Trophoblast cell (in vitro differentiated cells and primary cell): ENCODE measurements around the gene ST8SIA5.

Experiments used
- DNase-seq, 2 donors: peaks; one replicate each; pipeline ENCODE4 v3.0.0-alpha.2; 2016
- H2AFZ ChIP-seq: 2 replicates; pipeline ENCODE4 v1.6.1; 2013; ENCODE audit warnings: low read length, moderate library complexity, mild to moderate bottlenecking; ENCODE audit not compliant: insufficient read depth, poor library complexity
- H2AK5ac ChIP-seq: 2 replicates; pipeline ENCODE4 v1.6.1; 2013; ENCODE audit warnings: mild to moderate bottlenecking, low read length
- H2BK120ac ChIP-seq: 2 replicates; pipeline ENCODE4 v1.6.1; 2013; ENCODE audit warnings: low read length, mild to moderate bottlenecking, moderate library complexity; ENCODE audit not compliant: insufficient read depth, poor library complexity
- H2BK12ac ChIP-seq: 2 replicates; pipeline ENCODE4 v1.6.1; 2013; ENCODE audit warnings: mild to moderate bottlenecking, low read length, moderate library complexity
- H2BK5ac ChIP-seq: 2 replicates; pipeline ENCODE4 v1.6.1; 2013; ENCODE audit warnings: low read length, low read depth, moderate library complexity, mild to moderate bottlenecking; ENCODE audit not compliant: poor library complexity
- H3K14ac ChIP-seq: 2 replicates; pipeline ENCODE4 v1.6.1; 2013; ENCODE audit warnings: mild to moderate bottlenecking, low read length
- H3K18ac ChIP-seq: 2 replicates; pipeline ENCODE4 v1.6.1; 2013; ENCODE audit warnings: mild to moderate bottlenecking, low read length
- H3K23ac ChIP-seq: 2 replicates; pipeline ENCODE4 v1.6.1; 2013; ENCODE audit warnings: low read length
- H3K27ac ChIP-seq: 2 replicates; pipeline ENCODE4 v1.5.1; 2013; ENCODE audit warnings: low read depth, mild to moderate bottlenecking, inconsistent platforms, low read length, moderate library complexity
- H3K27me3 ChIP-seq: 2 replicates; pipeline ENCODE4 v1.6.1; 2013; ENCODE audit warnings: inconsistent platforms, mild to moderate bottlenecking, low read length, moderate library complexity; ENCODE audit not compliant: insufficient read depth
- H3K36me3 ChIP-seq, 2 experiments: 1 replicate in 1 of 2; 2 replicates in 1 of 2; pipeline ENCODE4 v1.6.1; 2013; ENCODE audit warnings: low read length in 2 of 2, mild to moderate bottlenecking in 2 of 2, moderate library complexity in 1 of 2; ENCODE audit not compliant: insufficient read depth in 2 of 2, control insufficient read depth in 1 of 2
- H3K4ac ChIP-seq: 2 replicates; pipeline ENCODE4 v1.6.1; 2013; ENCODE audit warnings: low read depth, mild to moderate bottlenecking, low read length, moderate library complexity
- H3K4me1 ChIP-seq, 2 experiments: 1 replicate in 1 of 2; 2 replicates in 1 of 2; pipeline ENCODE4 v1.6.1; 2013; ENCODE audit warnings: low read length in 2 of 2, mild to moderate bottlenecking in 2 of 2, moderate library complexity in 1 of 2; ENCODE audit not compliant: insufficient read depth in 2 of 2, control insufficient read depth in 1 of 2
- H3K4me2 ChIP-seq: 2 replicates; pipeline ENCODE4 v1.6.1; 2013; ENCODE audit warnings: inconsistent platforms, mild to moderate bottlenecking, low read length, moderate library complexity
- H3K4me3 ChIP-seq: 2 replicates; pipeline ENCODE4 v1.5.1; 2013; ENCODE audit warnings: mild to moderate bottlenecking, low read depth, low read length, inconsistent platforms
- H3K79me1 ChIP-seq: one replicate; pipeline ENCODE4 v1.6.1; 2013; ENCODE audit warnings: low read length
- H3K79me2 ChIP-seq: 2 replicates; pipeline ENCODE4 v1.6.1; 2013; ENCODE audit warnings: low read length, mild to moderate bottlenecking; ENCODE audit not compliant: control insufficient read depth, insufficient read depth, poor library complexity
- H3K9ac ChIP-seq: 2 replicates; pipeline ENCODE4 v1.6.1; 2013; ENCODE audit warnings: mild to moderate bottlenecking, low read length
- H3K9me3 ChIP-seq: 2 replicates; pipeline ENCODE4 v1.6.1; 2013; ENCODE audit warnings: low read depth, mild to moderate bottlenecking, control low read depth, inconsistent platforms, low read length; ENCODE audit not compliant: insufficient read depth
- H4K12ac ChIP-seq: 2 replicates; pipeline ENCODE4 v1.6.1; 2013; ENCODE audit warnings: low read depth, mild to moderate bottlenecking, low read length, moderate library complexity
- H4K8ac ChIP-seq: 2 replicates; pipeline ENCODE4 v1.6.1; 2013; ENCODE audit warnings: low read depth, mild to moderate bottlenecking, low read length, moderate library complexity
- H4K91ac ChIP-seq: one replicate; pipeline ENCODE4 v1.6.1; 2013; ENCODE audit warnings: low read depth, mild to moderate bottlenecking, low read length, moderate library complexity
- WGBS: extraction: QIAGEN DNeasy Blood & Tissue Kit; methylation state at CpG from one replicate; pipeline ENCODE4 v1.1.7; 2013; ENCODE audit warnings: missing lambda C conversion rate; ENCODE audit not compliant: insufficient read length, insufficient coverage; ENCODE audit errors: extremely low coverage; 5-methylcytosine and 5-hydroxymethylcytosine counted together

The ST8SIA5 gene

DNA sequence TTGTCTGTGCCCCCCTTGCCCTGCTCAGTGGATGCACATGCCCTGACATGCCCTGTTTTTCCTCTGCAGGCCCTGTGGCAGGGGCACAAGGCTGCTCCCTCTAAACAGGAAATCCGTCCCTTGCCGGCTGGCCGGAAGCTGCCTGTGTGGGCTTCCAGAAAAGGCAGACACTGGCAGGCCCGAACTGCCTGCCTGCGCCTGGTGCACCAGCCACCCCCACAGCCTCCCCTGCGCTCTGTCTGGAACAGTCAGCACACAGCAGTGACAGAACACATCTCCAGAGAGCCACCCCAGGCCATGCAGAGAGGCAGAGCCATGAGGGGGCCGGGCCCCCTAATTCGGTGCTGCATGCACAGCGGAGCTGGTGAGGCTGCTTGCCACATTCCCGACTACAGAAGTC is 133.3 kb downstream of the ST8SIA5 start:
- Histone ChIP-seq H2BK12ac (no peak overlapping the region), H3K79me2 (no peaks in the 10 kb centered on the region), H2AFZ (no peak overlapping the region), H2AK5ac (no peak overlapping the region), H2BK5ac (no peak overlapping the region), H3K9me3 (no peaks in the 10 kb centered on the region), H3K9ac (no peak overlapping the region), H3K36me3 (no peaks in the 10 kb centered on the region), H4K91ac (no peak overlapping the region), H3K23ac (no peak overlapping the region), H3K18ac (no peak overlapping the region), H3K27ac (no peak overlapping the region), H3K4me3 (no peak overlapping the region), H4K12ac (no peak overlapping the region), H4K8ac (no peak overlapping the region), H3K14ac (no peak overlapping the region), H3K4me1 (no peaks in the 10 kb centered on the region), H3K79me1 (no peaks in the 10 kb centered on the region), H3K27me3 (no peaks in the 10 kb centered on the region), H2BK120ac (no peak overlapping the region), H3K4me2 (no peak overlapping the region), H3K4ac (no peak overlapping the region)
- no peak for DNase-seq
- WGBS: no CpG with 5 or more reads among the region's 10 CpGs

DNA sequence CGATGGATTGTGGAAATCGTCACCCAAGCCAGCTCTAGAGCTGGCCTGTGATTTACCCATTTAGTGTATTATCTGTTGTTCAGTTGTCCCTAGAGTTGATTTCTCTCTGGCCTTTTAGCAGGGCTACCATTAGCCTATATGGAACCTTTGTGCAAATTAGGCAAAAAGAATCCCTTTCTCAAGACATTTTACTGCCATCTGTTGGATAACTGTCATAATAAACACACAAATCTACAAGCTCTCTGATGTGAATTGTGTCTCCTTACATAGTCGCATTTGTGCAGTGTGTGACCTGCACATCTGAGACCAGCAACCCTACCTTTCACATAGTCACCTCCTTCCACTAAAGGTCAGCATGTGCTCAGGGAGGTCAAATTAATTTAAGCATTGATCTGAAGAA is 133.9 kb downstream of the ST8SIA5 start:
- Histone ChIP-seq H3K23ac (no peak overlapping the region), H2AK5ac (no peak overlapping the region), H3K27me3 (no peaks in the 10 kb centered on the region), H3K14ac (no peak overlapping the region), H3K4me1 (no peaks in the 10 kb centered on the region), H4K8ac (no peak overlapping the region), H3K4ac (no peak overlapping the region), H4K91ac (no peak overlapping the region), H3K18ac (no peak overlapping the region), H3K9ac (no peak overlapping the region), H2BK120ac (no peak overlapping the region), H3K79me1 (no peaks in the 10 kb centered on the region), H3K36me3 (no peaks in the 10 kb centered on the region), H3K79me2 (no peaks in the 10 kb centered on the region), H2AFZ (no peak overlapping the region), H2BK12ac (no peak overlapping the region), H3K27ac (no peak overlapping the region), H3K4me3 (no peak overlapping the region), H2BK5ac (no peak overlapping the region), H4K12ac (no peak overlapping the region), H3K4me2 (no peak overlapping the region), H3K9me3 (no peaks in the 10 kb centered on the region)
- WGBS: no CpG with 5 or more reads among the region's 3 CpGs
- DNase-seq: peak in 1 of 2 donors; percentile 20

DNA sequence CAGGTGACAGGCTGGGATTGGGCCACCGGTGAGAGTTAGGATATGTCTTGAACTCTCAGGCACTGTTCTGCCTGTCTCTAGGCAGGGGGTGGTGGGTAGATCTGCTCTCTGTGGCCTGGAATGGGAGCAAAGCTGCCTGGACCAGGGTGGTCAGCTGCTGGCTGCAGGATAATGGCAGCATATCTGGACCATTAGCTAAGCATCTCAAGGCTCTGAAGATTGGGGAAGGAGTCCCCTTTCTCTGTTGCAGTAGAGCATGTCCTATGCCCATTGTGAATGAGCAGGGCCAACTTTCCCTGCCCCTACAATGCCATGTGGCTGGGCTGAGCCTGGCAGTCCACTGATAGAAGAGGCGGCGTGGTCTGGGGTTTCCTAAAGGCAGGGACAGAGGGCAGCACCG is 134.4 kb downstream of the ST8SIA5 start:
- no peaks in the 10 kb centered on the region for H3K79me2 ChIP-seq
- no peaks in the 10 kb centered on the region for H3K27me3 ChIP-seq
- no peak overlapping the region for H3K9ac ChIP-seq
- H3K9me3 ChIP-seq: no peaks in the 10 kb centered on the region
- no CpG with 5 or more reads among the region's 4 CpGs for WGBS
- no peaks in the 10 kb centered on the region for H3K36me3 ChIP-seq
- no peak overlapping the region for H2BK120ac ChIP-seq
- H4K8ac ChIP-seq: no peak overlapping the region
- no peak overlapping the region for H3K27ac ChIP-seq
- no peak overlapping the region for H3K14ac ChIP-seq
- no peak overlapping the region for H2BK12ac ChIP-seq
- no peak overlapping the region for H3K4me2 ChIP-seq
- H3K4me3 ChIP-seq: no peak overlapping the region
- H4K12ac ChIP-seq: no peak overlapping the region
- H3K4me1 ChIP-seq: no peaks in the 10 kb centered on the region
- no peak overlapping the region for H2AK5ac ChIP-seq
- H3K18ac ChIP-seq: no peak overlapping the region
- H3K23ac ChIP-seq: no peak overlapping the region
- no peak for DNase-seq
- no peak overlapping the region for H2BK5ac ChIP-seq
- H3K4ac ChIP-seq: no peak overlapping the region
- no peaks in the 10 kb centered on the region for H3K79me1 ChIP-seq
- H4K91ac ChIP-seq: no peak overlapping the region
- H2AFZ ChIP-seq: no peak overlapping the region

DNA sequence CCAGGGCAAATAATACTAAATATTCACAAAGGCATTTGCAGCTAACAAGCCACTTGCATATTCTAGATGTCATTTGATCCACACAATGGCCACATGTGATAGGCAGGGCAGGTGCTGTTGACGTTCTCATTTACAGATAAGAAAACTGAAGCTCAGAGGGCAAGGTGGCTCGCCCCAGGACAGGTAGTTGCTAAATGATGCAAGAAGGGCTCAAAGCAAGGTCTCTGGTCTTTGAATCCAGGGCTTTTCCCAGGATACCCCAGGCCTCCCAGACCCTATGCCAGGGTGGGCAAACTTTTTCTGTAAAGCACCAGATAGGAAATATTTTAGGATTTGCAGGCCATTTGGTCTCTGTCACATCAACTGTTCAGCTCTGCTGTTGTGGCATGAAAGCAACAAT is 135.0 kb downstream of the ST8SIA5 start:
- H3K9me3 ChIP-seq: no peaks in the 10 kb centered on the region
- H4K91ac ChIP-seq: no peak overlapping the region
- no peak overlapping the region for H3K18ac ChIP-seq
- no peak overlapping the region for H4K8ac ChIP-seq
- H3K27ac ChIP-seq: no peak overlapping the region
- H3K36me3 ChIP-seq: no peaks in the 10 kb centered on the region
- H2BK120ac ChIP-seq: no peak overlapping the region
- no peak overlapping the region for H3K23ac ChIP-seq
- no peak overlapping the region for H2AK5ac ChIP-seq
- no peak overlapping the region for H2AFZ ChIP-seq
- no peak overlapping the region for H3K9ac ChIP-seq
- H3K79me1 ChIP-seq: no peaks in the 10 kb centered on the region
- H3K14ac ChIP-seq: no peak overlapping the region
- H3K4ac ChIP-seq: no peak overlapping the region
- H3K79me2 ChIP-seq: no peaks in the 10 kb centered on the region
- no CpG with 5 or more reads among the region's 2 CpGs for WGBS
- no peaks in the 10 kb centered on the region for H3K27me3 ChIP-seq
- H2BK5ac ChIP-seq: no peak overlapping the region
- no peak overlapping the region for H2BK12ac ChIP-seq
- no peaks in the 10 kb centered on the region for H3K4me1 ChIP-seq
- H3K4me2 ChIP-seq: no peak overlapping the region
- H3K4me3 ChIP-seq: no peak overlapping the region
- H4K12ac ChIP-seq: no peak overlapping the region
- no peak for DNase-seq
